Mesenteric fat pad (tissue), 1 donor: ENCODE data around the gene SKA3. TPM values are rescaled to one million over a fixed set of nuclear protein-coding genes. Genes with fewer than 3 reads are reported as not detected.
A peak's percentile ranks its signal among the peaks of the same experiment; 100 is the strongest.

Experiments used
- DNase-seq: peaks from one replicate; pipeline ENCODE4 v3.0.0-alpha.2; 2020; ENCODE audit warnings: low spot score
- total RNA-seq: library from RNA; stranded (reverse); fragmentation: NEBNext Ultra II Directional; extraction: Animal tissue kit (Norgen Biotek cat#: 25700); gene quantifications from one replicate; pipeline ENCODE4 v1.2.1, GENCODE V29; 2021
- donor health status: DM: yes; HTN: yes; CAD: no.

The SKA3 gene
- total RNA-seq, 1 donor from 2014 or later, result not detected

GRCh38 chr13:21116141-21116540 lies 60.2 kb downstream of the SKA3 start:
- no peak for DNase-seq

- DNase-seq, result no peak
Measured at GRCh38 chr13:21115231-21115630, 61.1 kb downstream of the SKA3 start.

GRCh38 chr13:21111546-21111945 lies 64.8 kb downstream of the SKA3 start:
- DNase-seq, result peak; percentile 67

GRCh38 chr13:21109168-21109567 lies 67.2 kb downstream of the SKA3 start:
- DNase-seq, result peak; percentile 75

GRCh38 chr13:21106089-21106488 lies 70.3 kb downstream of the SKA3 start:
- peak; percentile 11 for DNase-seq

GRCh38 chr13:21104199-21105019 lies 71.9 kb downstream of the SKA3 start:
- DNase-seq, result no peak

Other genes starting within 250 kb of the SKA3 start
- gene LATS2, start 115.0 kb downstream of the SKA3 start, total RNA-seq, result 48.7 TPM
- 206 TPM for gene SAP18, start 36.4 kb downstream of the SKA3 start, total RNA-seq
- gene MRPL57, start 106 bp upstream of the SKA3 start, total RNA-seq, result 14.1 TPM